A549 (cell line): ENCODE data around the gene POLDIP2. TPM values are rescaled to one million over a fixed set of nuclear protein-coding genes. Genes with fewer than 3 reads are reported as not detected.
A peak's percentile ranks its signal among the peaks of the same experiment; 100 is the strongest.
"Not testable (repeated sequence)": the region's sequence is repeated elsewhere in the genome, so short reads cannot be mapped to it uniquely, and the experiment has no call there.

Experiments used
- ATAC-seq, 2 experiments: fragments of 200-7000 bp in 1 of 2; fragments of >200 bp in 1 of 2; cut with Nextera tagmentation in 1 of 2; cut with Tn5 transposase in 1 of 2; 3 replicates each; pipeline versions ENCODE4 v1.8.0 to v1.9.1; 2018 to 2020; ENCODE audit warnings: mild to moderate bottlenecking in 1 of 2, moderate library complexity in 1 of 2
- CTCF ChIA-PET: fragments of 300-600 bp; sonication (Branson Sonifier 250); formaldehyde crosslinking; extraction: SDS; loops from one replicate; lab custom pipeline; 2021; ENCODE audit warnings: antibody characterized with exemption, inconsistent platforms; lab: Yijun Ruan, JAX
- POLR2A ChIA-PET: fragments of 350-600 bp; formaldehyde crosslinking; extraction: SDS; loops from one replicate; lab custom pipeline; 2021; ENCODE audit warnings: antibody characterized with exemption, inconsistent platforms; lab: Yijun Ruan, JAX
- DNase-seq, 2 experiments: peaks; one replicate each; pipeline versions ENCODE4 v3.0.0 to v3.0.0-alpha.2; 2011 to 2016; ENCODE audit warnings: low read depth in 1 of 2, low spot score in 1 of 2
- FAIRE-seq: peaks from 2 replicates; lab custom pipeline; 2011; peaks lifted over from hg19 to GRCh38; lab: Jason Lieb, UNC
- H3K27ac ChIP-seq, 2 experiments: fragments of >200 bp; sonication (Bioruptor Twin); formaldehyde crosslinking; 3 replicates each; pipeline ENCODE4 v1.5.1; 2016 to 2017
- H3K4me1 ChIP-seq: fragments of >200 bp; sonication (Bioruptor Twin); formaldehyde crosslinking; 3 replicates; pipeline ENCODE4 v1.6.1; 2016
- H3K4me2 ChIP-seq: fragments of >200 bp; sonication (Bioruptor Twin); formaldehyde crosslinking; 3 replicates; pipeline ENCODE4 v1.6.1; 2016
- H3K4me3 ChIP-seq: fragments of >200 bp; sonication (Bioruptor Twin); formaldehyde crosslinking; 3 replicates; pipeline ENCODE4 v1.5.1; 2016
- H3K9me3 ChIP-seq: fragments of >200 bp; sonication (Bioruptor Twin); formaldehyde crosslinking; 3 replicates; pipeline ENCODE4 v1.6.1; 2016
- BHLHE40 ChIP-seq: IDR thresholded peaks from 2 replicates; pipeline ENCODE4 v1.6.1; 2012; ENCODE audit warnings: low read depth, low read length, inconsistent platforms
- CTCF ChIP-seq: fragments of >200 bp; sonication (Bioruptor Twin); formaldehyde crosslinking; IDR thresholded peaks from 3 replicates; pipeline ENCODE4 v1.5.1; 2016
- EHF ChIP-seq: fragments of 250-450 bp; sonication (Bioruptor Pico); IDR thresholded peaks from 2 replicates; pipeline ENCODE4 v1.5.0; 2020; ENCODE audit warnings: mild to moderate bottlenecking
- EHMT2 ChIP-seq: fragments of 200-600 bp; sonication (generic); IDR thresholded peaks from 2 replicates; pipeline ENCODE4 v1.6.1; 2016; ENCODE audit warnings: antibody characterized with exemption, low read depth, mild to moderate bottlenecking, moderate library complexity
- ELK1 ChIP-seq: fragments of 150-350 bp; IDR thresholded peaks from 2 replicates; pipeline ENCODE4 v1.6.1; 2014; ENCODE audit warnings: low read depth, mild to moderate bottlenecking, low read length
- ESRRA ChIP-seq: fragments of 150-350 bp; IDR thresholded peaks from 2 replicates; pipeline ENCODE4 v1.6.1; 2014; ENCODE audit warnings: mild to moderate bottlenecking, low read length, borderline replicate concordance
- FOXS1 ChIP-seq: fragments of 250-450 bp; sonication (Bioruptor Pico); IDR thresholded peaks from 2 replicates; pipeline ENCODE4 v1.5.0; 2020; ENCODE audit warnings: mild to moderate bottlenecking, moderate library complexity
- HDAC2 ChIP-seq: fragments of 200-600 bp; sonication (generic); IDR thresholded peaks from 2 replicates; pipeline ENCODE4 v1.6.1; 2016
- HOXA7 ChIP-seq: fragments of 250-450 bp; sonication (Bioruptor Pico); IDR thresholded peaks from 2 replicates; pipeline ENCODE4 v1.5.0; 2020; ENCODE audit warnings: mild to moderate bottlenecking, moderate library complexity
- JUNB ChIP-seq: fragments of >200 bp; sonication (Bioruptor Twin); formaldehyde crosslinking; IDR thresholded peaks from 2 replicates; pipeline ENCODE4 v1.6.1; 2016
- MAZ ChIP-seq: fragments of 150-350 bp; IDR thresholded peaks from 2 replicates; pipeline ENCODE4 v1.6.1; 2014; ENCODE audit warnings: antibody characterized with exemption, low read depth, low read length, borderline replicate concordance
- NPAS2 ChIP-seq: fragments of 250-450 bp; sonication (Bioruptor Pico); IDR thresholded peaks from 2 replicates; pipeline ENCODE4 v1.8.0; 2022; ENCODE audit warnings: mild to moderate bottlenecking, moderate library complexity, borderline replicate concordance
- POLR2AphosphoS2 ChIP-seq: conservative IDR thresholded peaks from 2 replicates; pipeline ENCODE4 v1.6.1; 2012; ENCODE audit warnings: low read length, improper control_type of control experiment, inconsistent platforms
- RCOR1 ChIP-seq: fragments of 150-350 bp; IDR thresholded peaks from 2 replicates; pipeline ENCODE4 v1.6.1; 2014; ENCODE audit warnings: antibody characterized with exemption, low read length, low read depth
- RNF2 ChIP-seq: fragments of 200-600 bp; sonication (generic); IDR thresholded peaks from 2 replicates; pipeline ENCODE4 v1.6.1; 2016; ENCODE audit warnings: low read depth, mild to moderate bottlenecking, antibody characterized with exemption, moderate library complexity, borderline replicate concordance
- TFCP2L1 ChIP-seq: fragments of 250-450 bp; sonication (Bioruptor Pico); IDR thresholded peaks from 2 replicates; pipeline ENCODE4 v1.5.0; 2021; ENCODE audit warnings: mild to moderate bottlenecking
- ZC3H11A ChIP-seq: fragments of 450-650 bp; IDR thresholded peaks from 2 replicates; pipeline ENCODE4 v1.6.1; 2014; ENCODE audit warnings: antibody characterized with exemption, mild to moderate bottlenecking
- ZNF302 ChIP-seq: fragments of 250-450 bp; sonication (Bioruptor Pico); IDR thresholded peaks from 2 replicates; pipeline ENCODE4 v1.9.0; 2021; ENCODE audit warnings: inconsistent platforms, mild to moderate bottlenecking, moderate library complexity
- WGBS: methylation state at CpG from one replicate; pipeline ENCODE4 v1.1.6; 2017; ENCODE audit errors: missing lambda C conversion rate; 5-methylcytosine and 5-hydroxymethylcytosine counted together
- polyA plus RNA-seq, 4 experiments: library from polyadenylated mRNA; depleted of rRNA in 3 of 4; stranded (reverse); fragments of >200 nt; fragmentation: RNase III in 1 of 4; extraction: RNeasy Plus Mini Kit Qiagen cat#74134 plus additional on column Dnase treatment in 1 of 4; gene quantifications; 2 replicates in 3 of 4; 3 replicates in 1 of 4; pipeline ENCODE4 v1.2.3, GENCODE V29; 2011 to 2017

Gene POLDIP2
- polyA plus RNA-seq, 2 of the 4 experiments (the other 2 are of a cell fraction) = 127 to 132 TPM

GRCh38 chr17:28339431-28339830 lies 17.9 kb downstream of the POLDIP2 start:
- H3K4me2 ChIP-seq = no peak overlapping the region
- FAIRE-seq = no peak
- ATAC-seq = no peak
- TF ChIP-seq HOXA7 (CRISPR knock-in tag) (no peak), EHMT2 (no peak), EHF (CRISPR knock-in tag) (no peak), RNF2 (no peak), ESRRA (no peak), MAZ (no peak), TFCP2L1 (CRISPR knock-in tag) (no peak), BHLHE40 (no peak), RCOR1 (no peak), POLR2AphosphoS2 (no peak), CTCF (no peak), JUNB (no peak), FOXS1 (CRISPR knock-in tag) (no peak)
- no peak overlapping the region for H3K4me3 ChIP-seq
- peaks cover 21% of the 10 kb centered on the region for H3K4me1 ChIP-seq
- no peaks in the 10 kb centered on the region for H3K9me3 ChIP-seq
- DNase-seq = no peak
- CTCF ChIA-PET = interaction anchor here (0.5 to 4.9 kb wide), 5 partner anchors 8 to 88 kb away, joined by 3 to 41 read pairs (median 3); no protein-coding TSS in a partner anchor
- no peak overlapping the region for H3K27ac ChIP-seq
- POLR2A ChIA-PET = interaction anchor here (0.6 kb wide), 1 partner anchor 295 kb away, joined by 3 read pairs; no protein-coding TSS in a partner anchor
- 96% methylated on average over 14 of the region's 15 CpGs for WGBS

GRCh38 chr17:28338769-28339212 lies 18.5 kb downstream of the POLDIP2 start:
- not testable (repeated sequence) for H3K27ac ChIP-seq, FAIRE-seq, H3K4me2 ChIP-seq, ATAC-seq, H3K9me3 ChIP-seq, DNase-seq, H3K4me3 ChIP-seq
- 90% methylated on average over 8 of the region's 8 CpGs for WGBS
- POLR2A ChIA-PET = interaction anchor here (0.6 kb wide), 1 partner anchor 295 kb away, joined by 3 read pairs; no protein-coding TSS in a partner anchor
- CTCF ChIA-PET = interaction anchor here (0.5 to 4.9 kb wide), 7 partner anchors 8 to 87 kb away, joined by 3 to 41 read pairs (median 4); no protein-coding TSS in a partner anchor
- peaks cover 27% of the 10 kb centered on the region for H3K4me1 ChIP-seq

- Histone ChIP-seq H3K9me3 (no peaks in the 10 kb centered on the region), H3K4me1 (peaks cover 31% of the 10 kb centered on the region), H3K27ac (0 out of 6 replicates have a peak overlapping the region, but pooled peaks of 1 of the 2 experiments have one; percentile 10), H3K4me3 (no peak overlapping the region), H3K4me2 (peak overlapping the region; percentile 0; the same call in 1 of the 3 replicates)
- ATAC-seq (no peak), DNase-seq (no peak), FAIRE-seq (no peak)
- ChIA-PET POLR2A (no interaction called here), CTCF (interaction anchor here (0.7 to 4.9 kb wide), 5 partner anchors 9 to 87 kb away, joined by 3 to 41 read pairs (median 4); no protein-coding TSS in a partner anchor)
- TF ChIP-seq ZC3H11A (no peak), ELK1 (no peak), NPAS2 (CRISPR knock-in tag) (no peak), ZNF302 (CRISPR knock-in tag) (no peak), HDAC2 (no peak), RCOR1 (no peak), MAZ (no peak)
- WGBS = 68% methylated on average over 5 of the region's 5 CpGs
Observed at GRCh38 chr17:28338056-28338768, 19.1 kb downstream of the POLDIP2 start.
